ENCODE results near the gene CDON.

DNA sequence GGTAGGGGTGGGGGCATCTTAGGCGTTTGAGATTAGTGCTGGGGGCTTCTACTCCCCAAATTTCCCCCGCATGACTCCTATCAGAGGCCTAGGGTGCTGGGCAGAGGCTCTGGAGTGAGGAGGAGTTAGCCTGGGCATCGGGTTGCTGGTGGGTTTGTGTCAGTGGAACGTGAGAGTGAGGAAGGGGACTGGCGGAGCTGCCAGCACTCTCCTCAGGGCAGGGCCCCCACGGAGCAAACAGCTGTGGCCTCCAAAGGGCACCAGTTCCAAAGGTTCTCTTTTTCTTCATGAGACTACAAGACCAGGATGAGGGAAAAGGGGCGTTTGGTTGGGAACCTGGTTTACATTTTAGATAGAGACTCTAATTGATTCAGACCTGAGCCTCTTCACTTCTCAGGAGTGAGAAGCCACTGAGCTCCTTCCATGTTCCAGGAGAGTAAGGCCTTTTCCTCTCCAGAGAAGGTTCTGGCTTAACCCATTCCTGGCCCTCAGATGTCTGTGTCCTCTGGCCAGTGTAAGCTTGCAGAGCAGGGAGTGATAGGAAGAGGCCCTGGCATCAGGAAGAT is 35.6 kb upstream of the CDON start:
- TF ChIP-seq CBX5 (CRISPR knock-in tag; IDR thresholded peaks at IDR 0.05; ENCODE audit: borderline replicate concordance): no peak
- TF ChIP-seq TGIF2 (CRISPR knock-in tag; IDR thresholded peaks at IDR 0.05): no peak
- no peak for TF ChIP-seq CTCF (CRISPR knock-in tag; IDR thresholded peaks at IDR 0.05)
- TF ChIP-seq, protein P1, sequence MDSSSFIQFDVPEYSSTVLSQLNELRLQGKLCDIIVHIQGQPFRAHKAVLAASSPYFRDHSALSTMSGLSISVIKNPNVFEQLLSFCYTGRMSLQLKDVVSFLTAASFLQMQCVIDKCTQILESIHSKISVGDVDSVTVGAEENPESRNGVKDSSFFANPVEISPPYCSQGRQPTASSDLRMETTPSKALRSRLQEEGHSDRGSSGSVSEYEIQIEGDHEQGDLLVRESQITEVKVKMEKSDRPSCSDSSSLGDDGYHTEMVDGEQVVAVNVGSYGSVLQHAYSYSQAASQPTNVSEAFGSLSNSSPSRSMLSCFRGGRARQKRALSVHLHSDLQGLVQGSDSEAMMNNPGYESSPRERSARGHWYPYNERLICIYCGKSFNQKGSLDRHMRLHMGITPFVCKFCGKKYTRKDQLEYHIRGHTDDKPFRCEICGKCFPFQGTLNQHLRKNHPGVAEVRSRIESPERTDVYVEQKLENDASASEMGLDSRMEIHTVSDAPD (CRISPR knock-in tag; IDR thresholded peaks at IDR 0.05): no peak
- no peak for TF ChIP-seq JUNB (CRISPR knock-in tag; IDR thresholded peaks at IDR 0.05; ENCODE audit: borderline replicate concordance)
- no peak for TF ChIP-seq ZNF143 (CRISPR knock-in tag; IDR thresholded peaks at IDR 0.05)
- TF ChIP-seq CHD4 (IDR thresholded peaks at IDR 0.05; ENCODE audit: borderline replicate concordance, low read length): no peak

Data from HepG2 (cell line).